ENCODE measurements around the gene OBSCN.

DNA sequence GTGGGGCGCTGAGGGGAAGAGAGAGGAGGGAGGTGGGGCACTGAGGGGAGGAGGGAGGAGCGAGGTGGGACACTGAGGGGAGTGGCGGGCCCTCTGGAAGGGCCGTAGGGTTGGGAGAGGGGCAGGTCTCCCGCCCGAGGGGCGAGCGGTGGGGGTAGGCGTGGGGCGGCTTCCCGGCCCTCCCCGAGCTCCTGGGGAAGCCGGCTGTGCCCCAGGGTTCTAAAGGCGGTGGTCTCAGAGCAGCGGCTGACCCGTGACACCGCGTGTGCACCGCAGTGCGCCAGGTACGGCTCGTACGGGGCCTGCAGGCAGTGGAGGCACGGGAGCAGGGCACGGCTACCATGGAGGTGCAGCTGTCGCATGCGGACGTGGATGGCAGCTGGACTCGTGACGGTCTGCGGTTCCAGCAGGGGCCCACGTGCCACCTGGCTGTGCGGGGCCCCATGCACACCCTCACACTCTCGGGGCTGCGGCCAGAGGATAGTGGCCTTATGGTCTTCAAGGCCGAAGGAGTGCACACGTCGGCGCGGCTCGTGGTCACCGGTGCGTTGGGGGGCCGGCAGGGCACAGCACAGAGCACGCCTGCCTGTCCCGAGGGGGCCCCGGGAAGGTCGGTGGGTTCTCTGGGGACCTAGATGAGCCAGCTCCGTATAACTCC is 68.5 kb downstream of the OBSCN start:
- no peak for TF ChIP-seq CTCF (IDR thresholded peaks at IDR 0.05)
- peak; percentile 5 for TF ChIP-seq EZH2 (IDR thresholded peaks at IDR 0.05)
